ENCODE results near the gene LRRTM4.
"Not testable (repeated sequence)": the region's sequence is repeated elsewhere in the genome, so short reads cannot be mapped to it uniquely, and the experiment has no call there.

Gene LRRTM4

DNA sequence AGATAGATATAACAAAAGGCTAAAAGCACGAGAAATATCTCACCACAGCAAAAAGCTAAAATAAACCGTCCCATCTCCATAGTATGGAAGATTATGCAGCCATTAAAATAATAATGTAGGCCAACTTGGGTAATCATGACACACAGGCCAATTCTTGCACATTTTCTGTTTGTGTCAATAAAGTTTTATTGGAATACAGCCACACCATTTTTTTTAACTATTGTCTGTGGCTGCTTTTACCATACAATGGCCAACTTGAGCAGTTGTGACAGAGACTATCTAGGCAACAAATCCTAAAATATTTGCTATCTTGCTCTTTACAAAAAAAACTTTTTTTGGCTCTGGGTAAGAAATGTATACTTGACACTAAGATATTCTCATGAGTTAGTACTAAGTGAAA lies 212.5 kb downstream of the LRRTM4 start:
- DNase-seq, result no peak

DNA sequence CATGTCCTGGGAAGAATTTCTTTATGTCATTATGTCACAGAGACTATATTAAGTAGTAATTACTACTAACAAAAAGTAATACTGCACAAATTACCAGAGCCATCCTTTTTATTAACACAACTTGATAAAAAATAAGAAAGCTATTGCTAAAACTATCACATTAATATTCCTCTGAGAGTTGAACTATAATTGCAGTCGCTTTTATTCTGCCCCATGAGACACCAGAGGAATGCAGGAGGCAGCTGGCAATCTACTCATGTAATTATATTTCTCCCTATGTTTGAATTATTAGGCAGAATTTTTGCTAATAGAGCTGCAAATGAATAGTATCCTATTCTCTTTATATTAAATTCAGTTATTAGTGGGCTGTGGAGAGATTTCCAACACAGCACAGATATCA lies 220.7 kb downstream of the LRRTM4 start:
- DNase-seq, result no peak

DNA sequence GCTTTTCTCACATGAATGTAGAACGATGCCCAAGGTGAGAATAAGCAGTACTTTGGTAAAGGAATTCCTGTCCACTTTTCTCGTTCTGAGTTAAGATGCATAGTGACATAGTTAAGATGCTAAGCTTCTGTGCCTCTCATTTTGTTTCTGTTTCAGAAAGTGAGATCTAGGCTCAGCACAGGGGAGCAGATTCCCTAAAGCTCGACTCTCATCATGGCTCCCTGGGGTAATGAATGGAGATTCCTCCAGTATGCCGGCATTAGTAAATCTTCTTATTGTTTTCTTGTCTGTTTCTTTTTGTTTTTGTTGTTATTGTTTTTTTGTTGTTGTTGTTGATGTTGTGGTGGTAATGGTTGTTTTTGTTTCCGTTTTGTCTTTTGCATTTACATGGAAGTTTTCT lies 225.4 kb downstream of the LRRTM4 start:
- no peak for DNase-seq

DNA sequence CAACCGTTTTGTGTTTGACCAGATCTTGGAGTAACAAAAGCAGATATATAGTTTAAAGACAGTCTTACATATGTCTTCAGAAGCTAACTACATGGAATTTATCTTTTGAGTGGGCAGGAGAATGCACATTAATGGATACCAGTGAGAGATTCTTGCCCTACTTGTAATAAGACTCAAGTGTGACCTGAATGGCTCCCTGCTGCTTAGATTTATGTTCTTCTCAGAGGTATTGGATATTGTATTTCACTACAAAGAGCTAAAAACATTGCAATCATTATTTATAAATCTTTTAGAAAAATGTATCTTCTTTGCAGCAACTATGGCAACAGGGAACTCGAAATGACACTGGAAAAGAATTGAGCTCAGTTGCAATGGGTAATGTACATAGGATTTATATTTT lies 227.7 kb downstream of the LRRTM4 start:
- no peak for DNase-seq

DNA sequence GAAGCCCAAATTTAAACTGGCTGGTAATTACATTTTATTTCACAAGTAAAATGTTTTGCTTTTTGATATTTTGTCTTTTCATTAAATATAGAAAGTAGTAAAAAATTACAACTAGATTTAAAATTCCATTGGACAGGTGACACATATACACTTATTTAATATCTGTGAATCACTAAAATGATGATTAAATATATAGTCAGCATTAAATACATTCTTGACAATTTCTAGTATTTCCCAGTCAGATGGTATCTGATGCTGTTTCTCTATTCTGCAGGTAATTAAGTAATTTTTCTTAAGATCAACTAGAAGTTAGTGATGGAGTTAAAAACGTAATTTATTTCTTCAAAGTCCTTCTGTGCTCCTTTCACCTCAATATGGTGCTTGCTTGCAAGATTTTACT lies 237.8 kb downstream of the LRRTM4 start:
- no peak for DNase-seq

DNA sequence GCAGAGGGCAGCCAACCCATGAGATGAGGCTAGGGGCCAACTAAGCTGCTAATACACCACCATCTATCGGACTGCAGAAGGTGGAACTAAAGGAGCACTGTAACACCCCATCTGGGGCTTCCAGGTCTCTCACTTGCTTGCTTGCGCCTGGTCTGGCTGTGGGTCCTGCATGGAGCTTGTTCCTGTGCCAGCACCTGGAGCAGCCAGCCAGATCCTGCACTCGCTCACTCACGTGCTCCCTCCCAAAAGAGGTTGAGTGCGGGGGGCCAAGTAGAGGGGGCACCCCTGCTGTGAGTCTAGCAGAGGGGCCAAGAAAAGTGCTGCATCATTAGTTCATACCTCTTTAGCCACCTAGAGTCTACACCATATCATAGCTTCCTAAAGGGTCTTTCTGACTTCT lies 250.9 kb downstream of the LRRTM4 start:
- DNase-seq, result no peak

DNA sequence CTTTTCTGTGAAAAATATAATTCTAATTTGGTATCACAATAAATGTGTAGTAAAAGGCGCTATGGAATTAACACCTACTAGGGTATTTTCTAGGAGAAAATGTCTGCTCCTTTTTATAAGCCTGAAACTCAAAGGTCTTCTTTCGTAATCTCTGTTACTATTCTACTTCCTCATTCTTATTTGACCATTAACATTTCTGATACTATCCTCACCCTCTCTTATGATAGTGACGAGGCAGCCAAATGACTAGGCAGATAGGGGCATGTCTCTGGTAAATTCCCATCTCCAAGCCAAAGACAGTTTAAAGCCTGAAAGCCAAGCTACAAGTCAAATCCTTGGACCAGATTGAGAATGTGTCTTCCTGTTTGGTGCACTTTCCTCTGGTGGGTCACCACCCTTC lies 251.7 kb downstream of the LRRTM4 start:
- no peak for DNase-seq

DNA sequence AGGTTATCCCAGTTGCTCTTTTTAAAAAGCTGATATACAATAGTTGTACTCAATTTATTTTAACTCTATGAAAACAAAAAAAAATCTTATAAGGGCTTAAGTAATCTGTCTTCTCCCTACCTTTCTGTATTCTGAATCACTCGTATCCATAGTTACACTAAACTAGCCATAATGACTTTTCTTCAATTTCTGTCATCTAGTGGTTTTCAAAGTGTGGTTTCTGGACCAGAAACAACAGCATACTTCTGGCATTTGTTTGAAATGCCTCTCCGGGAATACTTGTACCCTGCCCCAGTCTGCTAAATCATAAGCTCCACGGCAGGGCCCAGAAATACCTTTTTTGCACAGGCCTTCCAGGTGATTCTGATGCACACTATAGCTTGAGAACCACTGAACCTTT lies 253.6 kb downstream of the LRRTM4 start:
- DNase-seq, result no peak

DNA sequence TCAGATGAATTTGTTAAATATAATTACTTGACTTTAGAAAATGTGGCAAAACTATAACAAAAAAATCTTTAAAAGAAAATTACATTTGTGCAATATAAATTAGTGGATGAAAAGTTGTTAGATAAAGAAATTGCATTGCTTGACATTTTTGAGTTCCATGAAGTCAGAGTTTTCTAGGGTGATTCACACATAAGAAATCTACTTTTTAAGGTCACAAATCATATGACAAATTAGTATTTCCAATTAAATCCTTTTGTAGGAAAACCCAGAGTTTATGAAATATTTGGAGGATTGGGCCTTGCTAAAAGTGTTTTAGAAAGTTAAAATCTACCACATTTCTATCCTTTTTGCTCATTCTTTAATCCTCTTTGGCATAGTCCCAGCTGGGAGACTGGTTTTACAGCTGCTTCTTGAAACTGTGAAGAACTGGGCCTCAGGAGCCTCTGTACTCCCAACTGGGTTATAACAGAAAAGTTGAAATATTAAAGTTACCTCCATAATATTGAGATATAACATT lies 289.2 kb downstream of the LRRTM4 start:
- no peak for DNase-seq

DNA sequence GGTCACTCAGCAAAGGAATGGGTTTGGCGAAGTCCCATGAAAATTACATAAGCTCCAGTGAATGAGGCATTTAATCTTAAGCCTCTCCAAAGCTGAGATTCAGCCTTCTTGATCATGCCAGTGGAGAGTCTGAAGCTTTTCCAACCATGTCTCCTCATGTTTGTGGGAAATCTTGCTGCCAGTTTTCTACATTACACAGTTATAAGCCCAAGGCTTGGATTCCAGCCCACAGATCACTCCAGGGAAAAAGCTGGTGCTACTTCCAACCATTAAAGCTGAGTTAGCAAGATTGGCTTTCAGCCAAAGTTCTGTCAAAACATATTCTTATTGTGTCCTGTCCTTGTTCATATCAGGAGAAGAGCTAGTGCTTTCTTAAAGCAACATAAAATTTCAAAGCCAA lies 293.8 kb downstream of the LRRTM4 start:
- DNase-seq, result no peak

DNA sequence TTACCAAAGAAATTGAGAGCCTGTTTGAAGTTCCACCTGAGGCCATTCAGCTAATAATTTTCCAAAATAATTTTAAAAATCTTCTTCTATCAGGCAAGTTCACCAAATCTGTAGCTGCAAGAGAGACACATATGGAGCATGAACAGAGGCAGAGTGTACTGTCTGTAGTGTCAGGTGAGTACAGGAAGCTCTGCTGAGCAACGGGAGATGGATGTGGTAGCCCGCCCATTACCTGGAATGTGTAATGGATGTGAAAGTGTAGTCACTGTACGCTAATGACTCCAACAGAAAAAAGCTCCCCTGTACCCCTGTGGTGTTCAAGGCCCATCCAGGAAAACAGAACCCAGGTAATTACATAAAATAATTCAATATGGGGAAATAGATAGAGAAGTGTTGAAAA lies 311.5 kb downstream of the LRRTM4 start:
- no peak for DNase-seq

DNA sequence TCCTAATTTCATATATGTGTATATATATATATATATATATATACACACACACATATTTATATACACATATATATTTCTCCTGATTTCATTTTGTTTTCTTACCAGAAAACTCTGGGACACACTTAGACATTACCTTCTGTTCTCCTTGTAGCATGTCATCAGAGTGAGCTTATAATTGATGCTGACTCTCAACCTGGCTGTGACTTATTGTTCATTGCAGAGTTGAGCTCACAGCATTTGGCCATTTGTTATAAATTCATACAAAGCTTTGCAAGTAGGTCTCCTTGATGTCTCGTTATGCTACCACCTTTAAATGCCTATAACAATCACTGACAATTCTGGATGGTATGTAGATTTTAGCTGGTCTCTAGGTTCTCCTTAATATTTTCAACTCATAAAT lies 314.8 kb downstream of the LRRTM4 start:
- no peak for DNase-seq

DNA sequence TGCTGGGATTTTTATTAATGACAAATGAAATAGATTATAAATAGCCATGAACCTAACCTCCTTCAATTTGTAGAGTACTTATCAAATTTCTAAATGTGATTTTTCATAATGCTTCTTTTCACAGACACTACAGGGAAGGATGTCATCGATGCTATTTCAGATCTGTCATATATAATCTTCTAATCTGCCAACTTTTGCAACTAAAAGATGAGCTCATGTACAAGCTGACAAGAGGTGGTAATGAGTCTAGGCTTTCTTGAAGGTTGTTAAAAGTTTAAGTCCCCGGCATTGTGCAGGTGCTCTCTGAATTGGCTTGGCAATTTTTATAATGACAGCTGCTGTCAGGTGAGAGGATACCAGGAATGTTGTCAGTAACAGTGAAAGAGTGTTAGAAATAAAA lies 320.4 kb downstream of the LRRTM4 start:
- no peak for DNase-seq

DNA sequence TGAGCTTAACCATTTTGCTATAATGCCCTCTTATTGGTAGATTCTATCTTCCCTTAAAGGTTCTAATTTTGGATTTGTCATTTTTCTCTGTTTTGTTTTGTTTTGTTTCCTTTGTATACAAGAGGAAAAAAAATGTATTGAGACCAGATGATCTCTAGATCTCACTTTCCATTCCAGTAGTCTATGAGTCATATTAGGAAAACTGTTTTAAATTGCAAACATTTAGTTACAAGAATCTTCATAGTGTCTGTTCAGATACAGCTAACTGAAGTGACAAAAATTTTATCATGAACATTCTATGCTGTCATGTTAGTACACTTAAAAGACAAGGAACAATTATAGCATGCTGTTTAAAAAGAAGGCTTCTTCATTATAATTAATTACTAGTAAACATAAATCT lies 322.8 kb downstream of the LRRTM4 start:
- no peak for DNase-seq

DNA sequence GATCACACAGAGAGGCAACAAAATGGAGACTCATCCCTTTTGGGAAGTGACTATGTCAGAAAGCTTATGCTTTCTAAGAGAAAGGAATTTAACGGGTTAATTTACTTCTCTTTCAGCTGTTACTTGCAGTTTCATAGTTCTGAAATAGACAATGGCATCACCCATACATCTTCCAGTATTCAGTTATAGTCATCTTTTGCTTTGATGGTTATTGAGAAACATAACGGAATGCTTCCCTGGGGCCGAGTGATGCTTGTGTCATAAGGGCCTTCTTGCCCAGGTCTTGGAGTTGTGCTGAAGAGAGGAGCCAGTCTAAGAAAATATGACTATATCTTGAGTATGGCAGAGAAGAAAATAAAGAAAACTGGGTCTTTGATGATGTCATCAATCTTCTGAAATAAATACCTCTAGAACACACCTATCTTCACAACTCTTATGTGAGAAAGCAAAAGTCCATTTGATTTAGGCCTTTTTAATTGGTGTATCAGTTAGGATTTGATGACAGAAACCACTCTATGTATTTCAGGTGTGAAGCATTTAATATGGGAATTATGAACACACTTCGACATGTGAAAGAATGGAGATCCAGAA lies 328.2 kb downstream of the LRRTM4 start:
- no peak for DNase-seq

DNA sequence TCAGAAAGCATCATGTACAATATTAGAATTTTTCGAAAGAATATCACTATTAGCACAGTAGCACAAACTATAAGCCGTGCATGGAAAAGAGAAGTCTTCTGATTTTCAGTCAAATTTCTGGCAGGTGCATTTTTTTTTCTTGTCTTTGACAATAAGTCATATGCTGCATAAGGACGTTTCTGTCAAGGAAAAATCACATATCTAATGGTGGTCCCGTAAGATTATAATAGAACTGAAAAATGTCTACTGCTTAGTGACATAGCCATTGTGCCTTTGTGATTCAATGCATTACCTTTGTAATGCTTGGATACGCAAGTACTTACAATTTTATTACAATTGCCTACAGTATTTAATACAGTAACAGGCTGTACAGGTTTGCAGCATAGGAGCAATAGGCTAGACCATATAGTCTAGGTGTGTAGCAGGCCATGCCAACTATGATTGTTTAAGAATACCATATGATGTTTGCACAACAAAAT lies 329.3 kb downstream of the LRRTM4 start:
- no peak for DNase-seq

DNA sequence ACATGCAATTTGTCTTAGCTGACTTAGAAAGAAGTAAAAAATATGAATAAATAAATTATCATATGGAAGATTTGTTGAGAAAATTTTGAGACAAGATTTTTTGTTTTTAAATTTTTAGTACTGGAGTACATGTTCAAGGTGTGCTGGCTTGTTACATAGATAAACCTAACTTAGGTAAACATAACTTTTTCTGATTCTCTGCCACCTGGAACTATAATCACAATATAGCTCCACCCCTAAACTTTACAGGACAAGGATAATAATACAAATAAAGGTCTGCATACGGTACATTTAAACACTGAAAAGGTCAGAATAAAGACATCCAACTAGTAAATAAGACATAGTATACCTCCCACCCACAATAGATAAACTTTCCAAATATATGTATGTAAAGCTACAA lies 330.5 kb downstream of the LRRTM4 start:
- DNase-seq, result no peak

DNA sequence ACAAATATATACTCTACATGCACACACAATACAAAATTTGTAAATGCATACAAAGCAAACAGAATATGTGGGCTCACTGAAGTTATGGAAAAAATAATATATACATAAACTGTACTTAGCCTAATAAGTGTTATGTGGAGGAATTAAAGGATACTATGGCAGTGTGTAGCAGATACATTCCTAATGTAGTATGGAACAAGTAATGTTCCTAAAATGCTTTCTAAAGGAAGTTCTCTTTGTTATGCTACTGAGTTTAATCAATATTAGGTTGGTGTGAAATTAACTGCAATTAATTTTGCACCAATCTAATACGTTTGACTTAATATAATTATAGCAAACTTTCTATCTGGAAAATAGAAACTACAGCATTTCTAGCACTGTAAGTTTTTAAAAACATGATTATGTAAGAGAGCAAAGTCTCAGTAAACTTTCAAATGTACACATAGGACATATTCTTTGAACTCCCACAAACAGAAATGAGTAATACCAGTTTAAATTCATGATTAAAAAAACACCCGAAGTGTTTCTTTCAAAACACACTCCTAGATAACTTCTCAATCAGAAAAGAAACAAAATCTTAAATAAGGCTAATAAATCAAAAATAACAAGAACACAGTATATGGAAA lies 331.3 kb downstream of the LRRTM4 start:
- DNase-seq, result no peak

DNA sequence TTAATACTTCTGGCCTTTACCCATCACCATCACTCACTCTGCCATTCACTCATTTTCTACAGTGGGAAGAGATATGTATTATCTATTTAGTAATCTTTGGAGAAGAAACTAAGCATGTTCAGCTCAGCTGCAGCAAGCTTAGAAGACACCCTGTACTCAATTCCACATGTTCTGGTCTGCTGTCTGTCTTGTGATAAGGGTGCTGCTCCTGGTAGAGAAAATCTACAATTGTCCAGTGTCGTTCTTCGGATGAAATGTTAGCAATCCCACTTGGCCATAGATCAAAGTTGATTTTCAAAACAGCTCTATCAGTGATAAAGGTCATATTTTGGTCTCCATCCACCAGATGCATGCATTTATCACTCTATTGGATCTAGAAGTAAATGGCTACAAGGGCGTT lies 337.1 kb downstream of the LRRTM4 start:
- DNase-seq, result no peak

DNA sequence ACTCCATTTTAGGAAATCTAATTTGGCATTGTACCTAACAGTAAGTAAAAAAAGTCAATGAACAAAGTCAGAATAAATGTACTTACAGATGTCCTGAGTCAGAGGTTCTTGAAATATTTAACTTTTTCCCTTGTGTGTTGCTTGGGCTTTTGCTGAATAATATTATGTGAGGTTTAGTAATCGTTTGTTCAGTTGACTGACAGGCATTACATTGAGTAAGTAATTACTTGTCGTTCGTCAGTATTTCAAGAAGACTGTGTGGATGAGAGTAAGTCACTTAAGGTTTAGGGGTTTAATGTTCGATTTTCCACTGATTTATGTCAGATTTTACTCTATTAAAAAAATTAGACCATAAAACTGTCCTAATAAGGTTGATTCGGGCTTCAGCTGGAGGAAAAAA lies 342.9 kb downstream of the LRRTM4 start:
- DNase-seq, result no peak

DNA sequence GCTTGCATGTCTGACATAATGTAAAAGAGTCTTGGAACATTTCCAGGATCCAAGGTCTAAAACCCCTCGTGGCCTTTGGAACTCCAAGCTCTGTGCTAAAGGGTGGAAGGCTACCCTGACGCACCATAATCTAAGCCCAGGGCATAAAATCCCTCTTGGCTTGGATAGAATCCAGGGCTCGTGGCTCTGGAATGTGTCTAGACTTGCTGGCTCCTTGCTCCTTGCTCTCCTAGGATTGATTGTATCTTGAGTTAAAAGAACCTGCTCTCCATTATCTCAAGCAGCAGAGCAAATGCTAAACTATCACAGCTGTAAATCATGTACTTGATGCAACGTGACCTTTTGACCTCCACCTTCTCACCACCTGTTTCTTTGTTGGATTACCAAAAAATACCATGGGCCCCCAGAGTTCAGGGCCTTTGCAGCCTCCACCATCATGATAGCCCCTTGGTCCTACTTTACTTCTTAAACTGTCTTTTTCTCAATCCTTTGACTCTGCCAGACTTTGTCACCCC lies 346.9 kb downstream of the LRRTM4 start:
- DNase-seq, result not testable (repeated sequence)

DNA sequence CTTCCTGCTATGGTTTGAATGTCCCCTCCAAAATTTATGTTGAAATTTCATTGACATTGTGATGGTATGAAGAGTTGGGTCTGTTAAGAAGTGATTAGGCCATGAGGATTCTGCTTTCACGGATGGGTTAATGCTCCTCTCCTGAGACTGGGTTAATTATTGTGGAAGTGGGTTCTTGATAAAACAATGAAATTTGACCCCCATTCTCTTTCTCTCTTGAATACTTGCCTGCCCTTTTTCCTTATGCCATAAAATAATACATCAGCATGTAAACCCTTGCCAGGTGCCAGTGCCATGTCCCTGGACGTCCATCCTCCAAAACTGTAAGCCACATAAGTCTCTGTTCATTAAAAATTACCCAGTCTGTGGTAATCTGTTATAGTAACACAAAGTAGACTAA lies 352.8 kb downstream of the LRRTM4 start:
- no peak for DNase-seq

DNA sequence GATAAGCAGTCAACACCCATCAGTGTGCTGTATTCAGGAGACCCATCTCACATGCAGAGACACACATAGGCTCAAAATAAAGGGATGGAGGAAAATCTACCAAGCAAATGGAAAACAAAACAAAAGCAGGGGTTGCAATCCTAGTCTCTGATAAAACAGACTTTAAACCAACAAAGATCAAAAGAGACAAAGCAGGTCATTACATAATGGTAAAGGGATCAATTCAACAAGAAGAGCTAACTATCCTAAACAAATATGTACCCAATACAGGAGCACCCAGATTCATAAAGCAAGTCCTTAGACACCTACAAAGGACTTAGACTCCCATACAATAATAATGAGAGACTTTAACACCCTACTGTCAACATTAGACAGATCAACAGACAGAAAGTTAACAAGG lies 358.2 kb downstream of the LRRTM4 start:
- not testable (repeated sequence) for DNase-seq

DNA sequence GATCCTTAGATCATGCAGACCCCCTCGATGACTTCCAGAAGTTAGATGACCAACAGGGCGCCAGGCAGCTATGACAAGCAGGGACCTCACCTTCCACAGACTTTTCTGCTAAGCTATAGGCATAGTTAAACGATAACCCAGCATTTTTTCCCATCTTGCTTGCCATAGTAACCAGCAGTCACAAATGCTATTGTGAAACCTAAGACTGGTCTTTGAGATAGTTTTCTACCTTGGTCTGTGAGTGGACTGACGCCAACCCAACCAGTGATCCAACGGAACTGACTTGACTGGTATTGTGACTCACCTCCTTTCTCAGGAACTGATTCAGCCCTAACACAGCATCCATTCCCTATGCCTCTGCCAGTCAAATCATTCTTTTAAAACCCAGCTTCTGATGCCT lies 361.2 kb downstream of the LRRTM4 start:
- DNase-seq, result no peak

DNA sequence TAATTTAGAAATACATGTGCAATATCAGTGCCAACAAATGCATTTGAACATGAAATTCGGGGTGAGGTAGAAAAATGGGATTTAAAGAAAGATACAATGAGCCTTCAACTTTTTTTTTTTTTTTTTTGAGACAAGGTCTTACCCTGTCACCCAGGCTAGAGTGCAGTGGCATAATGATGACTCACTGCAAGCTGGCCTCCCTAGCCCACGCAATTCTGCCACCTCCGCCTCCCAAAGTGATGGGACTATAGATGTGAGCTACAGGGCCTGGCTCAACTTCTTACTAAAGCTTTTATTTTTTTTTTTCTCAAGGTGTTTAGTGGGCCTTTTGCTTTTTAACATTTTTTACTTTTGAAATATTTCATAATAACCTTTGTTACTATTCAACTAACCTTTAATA lies 365.6 kb downstream of the LRRTM4 start:
- DNase-seq, result no peak

All from DMS153 (cell line).